ENCODE data around the gene FER.
"Not testable (repeated sequence)": the region's sequence is repeated elsewhere in the genome, so short reads cannot be mapped to it uniquely, and the experiment has no call there.

Gene FER

DNA sequence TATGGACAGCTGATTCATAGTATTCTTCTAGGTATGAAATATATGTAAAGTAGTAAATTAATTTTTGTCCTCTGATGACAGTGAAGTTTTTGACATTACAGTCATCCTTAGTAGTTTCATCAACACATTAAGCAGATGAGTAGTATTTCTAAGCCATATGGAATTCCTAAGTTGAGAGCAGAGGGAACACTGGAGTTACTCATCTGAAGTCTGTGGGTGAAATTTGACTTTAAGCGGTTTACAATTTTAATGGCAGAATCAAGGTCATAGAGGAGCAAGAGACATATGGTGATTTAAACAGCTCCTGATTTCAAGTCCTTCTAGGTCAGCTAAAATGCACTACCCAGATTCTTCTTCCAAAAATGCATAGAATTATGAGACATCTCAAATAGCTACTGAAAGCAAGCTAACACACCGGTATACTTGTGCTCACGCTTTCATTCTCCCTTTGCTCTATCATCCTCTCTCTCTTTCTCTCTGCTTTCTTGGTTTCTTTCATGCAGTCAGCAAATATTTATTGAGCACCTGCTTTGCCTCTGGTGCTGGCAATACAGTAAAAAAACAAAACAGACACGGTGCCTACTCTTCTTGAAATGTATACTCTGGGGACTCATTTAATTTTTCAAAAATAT lies 235.9 kb downstream of the FER start:
- no peak for DNase-seq

DNA sequence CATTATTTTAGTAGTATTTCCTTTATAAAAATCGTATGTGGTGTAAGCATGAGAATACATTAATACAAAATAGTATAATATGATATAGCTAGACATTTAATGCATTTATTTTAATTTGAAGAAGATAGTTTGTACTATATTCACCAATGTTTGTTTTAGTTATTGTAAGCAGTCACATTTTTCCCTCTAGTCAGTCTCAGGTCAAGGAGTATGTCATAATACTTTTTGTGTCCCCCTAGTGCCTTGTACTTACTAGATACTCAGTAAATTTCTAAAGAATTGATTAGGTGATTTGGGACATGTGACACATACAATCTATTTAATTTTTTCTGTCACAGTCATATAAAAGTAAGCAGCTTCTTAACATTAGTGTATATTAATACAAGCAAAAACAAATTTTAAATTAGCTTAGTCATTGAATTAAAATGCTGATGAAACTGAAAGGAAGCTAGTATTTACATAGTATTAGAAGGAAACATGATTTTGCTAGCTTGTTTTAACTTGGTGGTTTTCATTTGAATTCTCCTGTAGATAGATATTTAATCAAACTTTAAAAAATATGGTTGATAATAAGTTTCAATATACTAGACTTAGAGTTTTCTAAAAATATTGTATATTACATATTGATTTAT lies 242.2 kb downstream of the FER start:
- DNase-seq: no peak

DNA sequence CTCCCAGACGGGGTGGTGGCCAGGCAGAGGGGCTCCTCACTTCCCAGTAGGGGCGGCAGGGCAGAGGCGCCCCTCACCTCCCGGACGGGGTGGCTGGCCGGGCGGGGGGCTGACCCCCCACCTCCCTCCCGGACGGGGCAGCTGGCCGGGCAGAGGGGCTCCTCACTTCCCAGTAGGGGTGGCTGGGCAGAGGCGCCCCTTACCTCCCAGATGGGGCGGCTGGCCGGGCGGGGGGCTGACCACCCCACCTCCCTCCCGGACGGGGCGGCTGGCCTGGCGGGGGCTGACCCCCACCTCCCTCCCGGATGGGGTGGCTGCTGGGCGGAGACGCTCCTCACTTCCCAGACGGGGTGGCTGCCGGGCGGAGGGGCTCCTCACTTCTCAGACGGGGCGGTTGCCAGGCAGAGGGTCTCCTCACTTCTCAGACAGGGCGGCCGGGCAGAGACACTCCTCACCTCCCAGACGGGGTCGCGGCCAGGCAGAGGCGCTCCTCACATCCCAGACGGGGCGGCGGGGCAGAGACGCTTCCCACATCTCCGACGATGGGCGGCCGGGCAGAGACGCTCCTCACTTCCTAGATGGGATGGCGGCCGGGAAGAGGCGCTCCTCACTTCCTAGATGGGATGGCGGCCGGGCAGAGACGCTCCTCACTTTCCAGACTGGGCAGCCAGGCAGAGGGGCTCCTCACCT lies 244.8 kb downstream of the FER start:
- DNase-seq: not testable (repeated sequence)

DNA sequence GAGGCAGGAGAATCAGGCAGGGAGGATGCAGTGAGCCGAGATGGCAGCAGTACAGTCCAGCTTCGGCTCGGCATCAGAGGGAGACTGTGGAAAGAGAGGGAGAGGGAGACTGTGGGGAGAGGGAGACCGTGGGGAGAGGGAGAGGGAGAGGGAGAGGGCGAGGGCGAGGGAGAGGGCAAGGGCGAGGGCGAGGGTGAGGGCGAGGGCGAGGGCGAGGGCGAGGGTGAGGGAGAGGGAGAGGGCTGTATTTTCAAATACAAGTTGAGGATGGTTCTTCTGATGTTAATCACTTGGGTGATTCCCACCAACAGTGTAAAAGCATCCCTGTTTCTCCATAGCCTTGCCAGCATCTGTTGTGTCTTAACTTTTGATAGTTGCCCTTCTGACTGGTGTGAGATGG lies 245.7 kb downstream of the FER start:
- DNase-seq: not testable (repeated sequence)

DNA sequence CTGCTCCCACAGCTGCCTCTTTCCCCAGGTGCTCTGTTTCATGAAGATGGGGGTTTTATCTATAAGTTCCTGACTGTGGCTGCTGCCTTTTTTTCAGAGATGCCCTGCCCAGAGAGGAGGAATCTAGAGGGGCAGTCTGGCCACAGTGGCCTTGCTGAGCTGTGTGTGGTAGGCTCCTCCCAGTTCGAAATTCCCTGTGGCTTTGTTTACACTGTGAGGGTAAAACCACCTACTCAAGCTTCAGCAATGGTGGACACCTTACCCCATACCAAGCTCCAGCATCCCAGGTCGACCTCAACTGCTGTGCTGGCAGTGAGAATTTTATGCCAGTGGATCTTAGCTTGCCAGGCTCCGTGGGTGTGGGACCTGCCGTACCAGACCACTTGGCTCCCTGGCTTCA lies 250.0 kb downstream of the FER start:
- DNase-seq: no peak

DNA sequence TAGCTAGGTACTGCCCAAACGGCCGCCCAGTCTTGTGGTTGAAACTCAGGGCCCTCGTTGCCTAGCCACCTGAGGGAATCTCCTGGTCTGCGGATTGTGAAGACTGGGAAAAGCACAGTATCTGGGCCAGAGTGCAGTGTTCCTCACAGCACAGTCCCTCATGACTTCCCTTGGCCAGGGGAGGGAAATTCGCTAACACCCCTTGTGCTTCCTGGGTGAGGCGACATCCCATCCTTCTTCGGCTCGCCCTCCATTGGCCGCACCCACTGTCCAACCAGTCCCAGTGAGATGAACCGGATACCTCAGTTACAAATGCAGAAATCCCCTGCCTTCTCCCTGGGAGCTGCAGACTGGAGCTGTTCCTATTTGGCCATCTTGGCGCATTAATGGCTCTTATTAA lies 250.5 kb downstream of the FER start:
- no peak for DNase-seq

DNA sequence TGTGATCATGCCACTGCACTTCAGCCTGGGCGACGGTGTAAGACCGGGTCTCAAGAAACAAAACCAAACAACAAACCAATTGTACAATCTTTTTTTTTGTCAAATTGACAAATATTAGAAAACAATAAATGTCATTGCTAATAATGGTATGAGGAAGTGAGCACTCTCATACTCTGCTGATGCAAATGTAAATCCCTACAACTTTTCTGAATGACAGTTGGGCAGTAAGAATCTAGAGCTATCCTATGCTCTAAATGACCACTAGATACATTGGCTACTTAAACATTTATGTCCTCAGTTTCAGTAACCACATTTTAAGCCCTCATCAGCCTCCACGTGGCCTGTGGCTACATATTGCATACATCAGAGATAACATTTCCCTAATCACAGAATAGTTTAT lies 256.2 kb downstream of the FER start:
- no peak for DNase-seq

DNA sequence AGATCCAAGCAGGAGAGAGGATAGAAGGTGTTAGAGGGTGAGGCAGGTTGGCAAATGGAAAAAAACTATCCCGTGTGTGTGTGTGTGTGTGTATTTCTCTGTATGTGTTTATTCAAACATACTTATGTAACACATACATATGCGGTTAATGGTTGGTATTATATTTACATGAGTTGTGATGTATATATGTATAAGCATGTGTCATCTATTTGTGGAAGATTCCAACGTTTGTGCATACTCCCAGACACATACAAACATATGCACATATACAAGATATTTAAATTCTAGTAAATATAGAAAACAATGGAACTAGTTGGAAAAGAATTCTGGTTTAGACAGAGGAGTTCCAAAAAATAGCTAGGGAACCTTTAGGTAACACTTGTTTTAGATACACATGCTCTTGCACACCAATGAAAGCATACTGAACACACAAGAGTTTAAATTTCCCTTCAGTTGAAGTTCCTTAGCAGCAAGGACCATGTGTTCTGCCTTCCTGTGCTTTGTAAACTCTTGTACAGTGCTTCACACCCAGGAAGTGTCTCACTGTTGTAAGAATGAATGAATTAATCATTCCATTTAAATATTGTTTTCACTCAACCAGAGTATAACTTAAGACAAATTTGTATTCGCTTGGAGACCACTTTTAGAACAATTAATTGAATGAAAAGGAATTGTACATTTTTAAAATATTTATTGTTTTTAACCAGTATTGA lies 257.8 kb downstream of the FER start:
- DNase-seq: no peak

GRCh38 chr5:109006129-109006528 lies 258.4 kb downstream of the FER start:
- no peak for DNase-seq

- DNase-seq: no peak
Measured at GRCh38 chr5:109016300-109016699, 268.6 kb downstream of the FER start.

GRCh38 chr5:109022056-109022455 lies 274.4 kb downstream of the FER start:
- no peak for DNase-seq

DNA sequence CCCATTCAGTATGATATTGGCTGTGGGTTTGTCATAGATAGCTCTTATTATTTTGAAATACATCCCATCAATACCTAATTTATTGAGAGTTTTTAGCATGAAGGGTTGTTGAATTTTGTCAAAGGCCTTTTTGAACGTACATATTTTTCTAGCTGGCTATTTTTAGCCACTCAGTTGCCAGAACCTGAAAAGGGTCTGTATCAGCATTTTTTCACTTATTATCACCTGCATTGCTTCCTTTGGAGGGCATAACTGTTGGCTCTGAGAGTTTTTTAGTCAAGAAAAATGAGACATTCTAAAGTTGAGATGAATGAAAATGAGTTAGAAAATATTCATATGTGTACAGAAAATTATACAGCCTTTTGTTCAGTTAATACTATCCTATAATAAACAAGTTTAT lies 278.0 kb downstream of the FER start:
- DNase-seq: not testable (repeated sequence)

- no peak for DNase-seq
Measured at GRCh38 chr5:109027983-109028607, 280.4 kb downstream of the FER start.

- DNase-seq: no peak
Measured at GRCh38 chr5:109028608-109029299, 281.1 kb downstream of the FER start.

DNA sequence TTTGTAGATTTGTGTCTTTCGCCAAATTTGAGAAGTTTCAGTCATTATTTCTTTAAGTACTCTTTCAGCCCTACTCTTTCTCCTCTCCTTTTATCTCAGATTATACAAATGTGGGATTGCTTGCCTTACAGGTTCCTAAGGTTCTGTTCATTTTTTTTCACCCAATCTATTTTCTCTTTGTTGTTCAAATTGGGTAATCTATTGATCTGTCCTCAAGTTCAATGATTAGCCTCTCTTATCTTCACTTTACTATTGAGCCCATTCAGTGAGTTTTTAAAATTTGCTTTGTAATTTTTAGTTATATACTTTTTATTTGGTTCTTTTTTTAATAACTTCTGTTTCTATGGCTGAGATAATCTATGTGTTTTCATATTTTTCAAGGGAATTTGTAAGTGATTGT lies 282.1 kb downstream of the FER start:
- no peak for DNase-seq

DNA sequence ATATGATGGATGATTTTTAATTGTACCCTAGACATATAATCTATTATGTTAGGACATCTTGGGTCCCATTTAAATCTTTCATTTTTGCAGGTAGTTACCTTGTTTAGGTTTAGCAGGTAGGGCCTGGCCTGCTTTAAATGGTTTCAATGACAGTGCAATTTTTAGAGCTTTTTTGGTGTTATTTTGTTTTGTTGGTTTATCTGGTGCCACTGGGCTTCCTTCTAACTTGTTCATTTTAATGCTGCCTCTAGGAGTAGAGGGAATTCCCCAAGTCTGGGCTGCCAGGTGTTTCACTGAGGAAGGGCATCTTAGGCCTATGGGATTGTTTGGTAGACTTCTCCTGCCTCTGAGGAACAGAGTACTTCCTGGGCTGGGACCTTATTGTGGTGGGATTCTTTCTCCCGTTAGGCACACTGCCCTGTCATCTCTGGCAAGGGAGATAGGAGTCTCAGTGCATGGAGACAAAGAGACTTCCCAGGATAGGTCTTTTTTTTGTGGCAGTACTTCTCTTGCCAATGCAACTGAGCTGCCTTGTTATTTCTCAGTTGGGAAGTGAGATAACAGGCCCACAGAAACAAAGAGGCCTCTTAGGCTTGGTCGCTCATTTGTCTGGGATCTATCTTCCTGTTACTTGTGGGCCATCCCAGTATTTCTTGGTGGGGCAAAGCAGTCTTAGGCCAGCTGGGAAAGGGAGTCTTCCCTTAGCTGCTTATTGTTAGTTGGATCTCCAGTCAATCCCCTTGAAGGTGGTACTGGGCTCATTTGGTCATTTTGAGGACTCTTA lies 282.9 kb downstream of the FER start:
- DNase-seq: no peak

- DNase-seq: no peak
Measured at GRCh38 chr5:109034306-109034705, 286.6 kb downstream of the FER start.

GRCh38 chr5:109035436-109035835 lies 287.7 kb downstream of the FER start:
- DNase-seq: no peak

GRCh38 chr5:109038209-109038840 lies 290.6 kb downstream of the FER start:
- DNase-seq: no peak

- no peak for DNase-seq
Measured at GRCh38 chr5:109041317-109041716, 293.6 kb downstream of the FER start.

DNA sequence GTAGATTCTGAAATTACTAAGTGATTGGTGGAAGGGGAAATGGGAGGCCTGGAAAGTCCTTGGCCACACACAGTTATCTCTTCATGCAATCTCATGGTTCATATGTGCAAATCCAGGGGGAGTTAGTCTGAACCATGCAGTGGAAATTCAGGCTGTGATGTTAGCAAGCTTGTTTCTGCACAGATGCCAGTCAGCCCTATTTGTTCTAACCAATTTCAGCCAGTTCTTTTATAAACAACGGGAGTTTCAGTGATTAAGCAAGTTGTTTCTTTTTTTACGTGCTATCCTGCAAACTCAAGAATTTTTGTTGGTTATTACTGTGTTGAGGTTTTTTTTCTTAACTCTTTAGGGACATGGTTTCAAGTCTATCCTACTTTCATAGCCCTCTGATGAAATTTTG lies 298.0 kb downstream of the FER start:
- no peak for DNase-seq
